ENCODE data around the gene PRDM2. TPM values are rescaled to one million over a fixed set of nuclear protein-coding genes. Genes with fewer than 3 reads are reported as not detected.

The PRDM2 gene
- total RNA-seq, 2 donors from 2014 or later, result 41.7 to 46.3 TPM

DNA sequence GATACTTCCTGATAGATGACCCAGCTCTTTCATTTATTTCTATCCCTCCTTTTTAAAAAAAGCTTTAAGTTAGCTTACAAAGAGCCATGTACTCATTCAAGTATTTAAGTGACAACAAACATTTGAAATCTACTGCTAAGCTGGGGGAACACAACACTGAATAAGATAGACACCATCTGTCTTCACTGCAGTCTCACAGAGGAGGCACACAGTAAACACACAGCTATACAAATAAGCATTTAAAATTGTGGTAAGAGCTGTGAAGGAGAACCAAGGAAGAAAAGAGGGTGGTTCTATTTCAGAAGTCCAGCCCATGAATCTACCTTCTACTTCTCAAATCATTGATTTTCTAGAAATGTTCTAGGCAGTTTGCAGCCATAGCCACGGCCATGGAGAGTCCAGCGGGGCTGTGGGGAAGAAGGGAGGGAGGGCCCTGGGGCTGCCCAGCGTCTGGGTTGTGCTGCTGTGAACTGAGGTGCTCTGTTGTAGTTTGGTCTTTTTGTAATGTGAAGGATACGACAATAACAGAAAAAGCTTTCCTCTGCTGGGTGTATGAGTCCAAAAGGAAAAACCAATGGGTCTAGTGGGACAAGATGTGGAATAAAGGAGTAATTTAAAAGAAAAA is 28.2 kb downstream of the PRDM2 start:
- intact Hi-C loops (cut with DNase I), result no loop called here
- DNase-seq (ENCODE audit: low spot score), result no peak

GRCh38 chr1:13730291-13730690 is 30.3 kb downstream of the PRDM2 start:
- intact Hi-C loops (cut with DNase I), result no loop called here
- no peak for DNase-seq (ENCODE audit: low spot score)

- intact Hi-C loops (cut with DNase I), result no loop called here
Measured at GRCh38 chr1:13730751-13731482, 30.9 kb downstream of the PRDM2 start.

DNA sequence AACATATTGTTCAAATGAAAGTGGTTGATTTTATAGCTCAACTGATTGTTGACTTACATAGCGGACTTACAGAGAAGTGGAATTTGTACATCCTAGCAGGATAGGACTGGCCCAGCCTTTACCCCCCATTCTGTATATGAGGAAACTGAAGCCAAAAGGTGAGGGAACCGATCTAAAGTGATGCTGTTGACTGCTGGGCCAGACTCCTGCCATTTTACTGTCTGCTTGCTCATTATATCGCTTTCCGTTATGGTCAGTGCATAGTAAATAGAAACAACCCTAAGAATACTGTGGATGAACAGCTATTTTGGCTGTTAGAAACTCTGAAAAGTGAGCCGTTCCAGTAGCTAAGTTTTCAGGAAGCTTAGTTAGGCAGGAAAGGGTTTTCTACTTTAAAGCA is 31.9 kb downstream of the PRDM2 start:
- DNase-seq (ENCODE audit: low spot score), result no peak
- intact Hi-C loops (cut with DNase I), result no loop called here

More at GRCh38 chr1:13730751-13731482, 30.9 kb downstream of the PRDM2 start:
- DNase-seq (ENCODE audit: low spot score), result peak; percentile 81

- DNase-seq (ENCODE audit: low spot score), result no peak
- intact Hi-C loops (cut with DNase I), result no loop called here
Measured at GRCh38 chr1:13732971-13733667, 33.1 kb downstream of the PRDM2 start.

DNA sequence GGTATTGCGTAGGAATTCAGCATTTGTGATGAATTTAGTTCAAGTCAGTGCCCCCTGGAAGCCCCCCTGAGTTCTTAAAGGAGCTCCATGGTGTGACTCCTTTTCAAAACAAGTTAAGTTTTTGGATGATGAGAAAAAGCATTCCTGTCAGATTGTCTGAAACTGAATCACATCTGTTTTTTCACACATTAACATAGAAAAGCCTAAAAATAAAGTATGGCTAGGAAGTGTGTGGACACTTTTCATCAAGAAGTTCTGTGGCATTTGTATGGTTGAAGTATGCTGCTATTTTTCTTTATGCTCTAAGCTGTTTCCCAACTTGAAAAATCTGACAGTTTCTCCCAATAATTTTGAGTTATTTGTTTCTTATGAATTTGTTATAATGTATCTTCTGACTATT is 33.7 kb downstream of the PRDM2 start:
- intact Hi-C loops (cut with DNase I), result no loop called here
- DNase-seq (ENCODE audit: low spot score), result no peak

DNA sequence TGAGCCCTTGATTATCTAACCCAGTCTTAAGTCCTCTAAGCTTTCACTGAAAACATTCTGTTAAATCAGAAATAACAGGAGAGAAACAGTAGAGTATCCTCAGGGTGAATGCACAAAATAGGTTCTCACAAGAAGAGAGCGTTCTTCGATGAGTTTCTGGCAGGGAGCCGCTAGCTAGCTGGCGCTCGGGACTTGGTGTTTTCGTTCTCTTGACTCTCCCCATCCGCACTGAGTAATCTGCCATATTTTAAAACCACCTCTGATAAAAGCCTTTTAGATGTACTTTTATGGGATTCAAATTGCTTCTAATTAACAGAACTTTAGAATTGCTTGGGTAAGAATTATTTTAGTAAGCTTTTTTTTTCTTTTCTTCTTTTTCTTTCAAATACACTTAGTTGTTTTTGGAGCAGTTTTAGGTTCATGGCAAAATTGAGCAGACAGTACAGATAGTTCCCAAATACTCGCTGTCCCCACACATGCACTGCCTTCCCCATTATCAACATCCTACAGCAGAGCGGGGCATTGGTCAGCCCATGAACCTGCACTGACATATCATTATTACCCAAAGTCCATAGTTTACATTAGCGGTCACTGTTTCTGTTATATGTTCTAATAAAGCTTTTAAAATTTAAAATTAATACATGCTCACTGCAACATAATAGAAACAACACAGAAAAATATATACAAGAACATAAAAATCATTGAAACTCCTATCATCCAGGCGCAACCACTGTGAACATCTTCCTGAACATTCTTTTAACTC is 35.4 kb downstream of the PRDM2 start:
- DNase-seq (ENCODE audit: low spot score), result no peak
- intact Hi-C loops (cut with DNase I), result no loop called here

DNA sequence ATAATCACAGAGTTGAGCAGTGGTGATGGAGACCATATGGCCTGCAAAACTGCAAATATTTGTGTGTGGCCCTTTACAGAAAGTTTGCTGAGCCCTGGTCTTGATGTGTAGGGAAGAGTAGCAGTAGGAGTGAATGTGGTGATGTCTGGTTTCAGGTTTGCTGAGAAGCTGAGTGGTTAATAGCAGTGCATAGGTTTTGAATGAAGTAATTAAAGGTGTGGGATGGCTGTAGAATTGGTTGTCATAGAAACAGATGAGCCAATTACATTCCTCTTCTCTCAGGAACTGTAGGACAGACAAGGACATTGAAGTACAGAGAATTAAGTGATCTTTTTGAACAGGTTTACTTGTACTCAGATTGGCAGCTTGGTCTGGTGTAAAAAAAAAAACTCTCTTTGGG is 37.4 kb downstream of the PRDM2 start:
- DNase-seq (ENCODE audit: low spot score), result no peak
- intact Hi-C loops (cut with DNase I), result no loop called here

DNA sequence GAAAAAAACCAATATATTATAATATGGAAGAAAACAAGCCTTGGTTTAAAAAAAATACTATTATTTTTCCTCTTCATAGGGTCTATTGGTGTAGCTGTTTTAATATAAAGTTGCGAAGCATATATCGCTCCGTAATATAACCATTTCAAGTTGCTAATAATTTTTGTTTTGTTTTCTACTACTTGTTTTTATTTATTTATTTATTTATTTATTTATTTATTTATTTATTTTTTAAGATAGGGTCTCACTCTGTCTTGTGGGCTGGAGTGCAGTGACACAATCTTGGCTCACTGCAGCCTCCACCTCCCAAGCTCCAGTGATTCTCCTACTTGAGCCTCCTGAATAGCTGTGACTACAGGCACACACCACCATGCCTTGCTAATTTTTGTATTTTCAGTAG is 46.4 kb downstream of the PRDM2 start:
- intact Hi-C loops (cut with DNase I), result loop anchor here in 1 of 2 donors (2.0 kb wide), 1 partner anchor 46 kb away; the partner anchor contains the start of gene PRDM2
- DNase-seq (ENCODE audit: low spot score), result no peak

GRCh38 chr1:13748610-13749505 is 48.9 kb downstream of the PRDM2 start:
- peak; percentile 99 for DNase-seq (ENCODE audit: low spot score)
- intact Hi-C loops (cut with DNase I), result no loop called here

DNA sequence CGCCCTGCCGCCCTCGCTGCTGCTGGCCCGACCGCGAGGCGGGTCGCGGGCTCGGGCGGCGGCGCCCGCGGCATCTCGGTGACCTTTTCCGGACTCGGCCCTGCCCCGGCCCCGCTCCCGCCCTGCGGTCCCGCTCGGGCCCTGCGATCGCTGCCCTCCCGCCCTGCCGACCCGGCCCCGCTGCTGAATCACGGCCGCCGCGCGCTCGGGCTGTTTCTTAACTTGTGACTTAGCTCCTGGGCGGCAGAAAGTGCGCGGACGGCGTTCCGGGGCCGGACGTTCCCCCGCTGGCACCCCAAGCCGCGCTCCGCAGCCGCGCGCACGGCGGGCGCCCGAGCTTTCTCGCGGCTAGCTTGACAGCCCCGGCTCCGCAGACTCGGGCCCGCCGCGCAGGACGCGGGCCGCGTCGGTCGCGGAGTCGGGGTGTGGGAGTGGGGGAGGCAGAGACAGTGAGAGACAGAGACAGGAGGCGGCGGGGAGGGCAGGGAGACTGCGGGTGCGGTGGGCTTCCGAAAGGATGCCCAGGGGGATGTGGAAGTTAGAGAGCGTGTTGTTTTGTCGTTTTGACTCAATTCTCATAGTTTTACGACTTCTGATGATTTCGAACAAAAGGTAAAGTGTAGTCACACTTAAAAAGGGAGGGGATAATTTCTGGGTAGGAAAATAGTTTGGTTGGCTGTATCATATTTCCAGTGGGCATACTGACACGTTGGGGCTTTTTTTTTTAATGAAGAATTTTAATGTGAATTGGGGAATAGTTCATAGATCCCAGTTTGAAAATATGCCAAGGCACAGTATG is 49.8 kb downstream of the PRDM2 start:
- intact Hi-C loops (cut with DNase I), result loop anchor here in 1 of 2 donors (10.0 kb wide), 1 partner anchor 55 kb away; no protein-coding TSS in a partner anchor
- peak; percentile 93 for DNase-seq (ENCODE audit: low spot score)

GRCh38 chr1:13751458-13751871 is 51.5 kb downstream of the PRDM2 start:
- DNase-seq (ENCODE audit: low spot score), result no peak
- intact Hi-C loops (cut with DNase I), result loop anchor here in 1 of 2 donors (10.0 kb wide), 1 partner anchor 53 kb away; no protein-coding TSS in a partner anchor

DNA sequence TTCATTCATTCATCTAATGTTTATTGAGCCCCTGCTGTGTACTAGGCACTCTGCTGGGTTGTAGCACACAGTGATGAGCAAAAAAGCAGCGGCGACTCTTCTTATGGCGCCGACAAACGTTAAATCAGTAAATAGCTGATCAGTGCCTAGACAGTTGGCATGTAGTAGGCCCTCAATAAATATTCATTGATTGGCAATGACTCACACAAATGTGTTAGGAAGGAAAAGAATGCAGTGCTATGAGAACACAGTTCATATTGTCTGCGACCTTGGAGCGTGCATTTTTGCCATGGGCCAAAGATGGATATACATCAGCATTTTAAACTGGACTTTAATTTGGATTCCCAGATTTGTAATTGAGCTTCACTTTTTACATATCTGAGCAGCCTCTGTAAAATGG is 52.0 kb downstream of the PRDM2 start:
- DNase-seq (ENCODE audit: low spot score), result no peak
- intact Hi-C loops (cut with DNase I), result loop anchor here in 1 of 2 donors (10.0 kb wide), 1 partner anchor 53 kb away; no protein-coding TSS in a partner anchor

GRCh38 chr1:13752852-13753251 is 52.9 kb downstream of the PRDM2 start:
- no peak for DNase-seq (ENCODE audit: low spot score)
- intact Hi-C loops (cut with DNase I), result loop anchor here in 1 of 2 donors (10.0 kb wide), 1 partner anchor 52 kb away; no protein-coding TSS in a partner anchor

GRCh38 chr1:13753636-13754402 is 53.8 kb downstream of the PRDM2 start:
- intact Hi-C loops (cut with DNase I), result loop anchor here in 1 of 2 donors (10.0 kb wide), 1 partner anchor 51 kb away; no protein-coding TSS in a partner anchor
- DNase-seq (ENCODE audit: low spot score), result no peak

- no peak for DNase-seq (ENCODE audit: low spot score)
- intact Hi-C loops (cut with DNase I), result loop anchor here in 1 of 2 donors (10.0 kb wide), 1 partner anchor 50 kb away; no protein-coding TSS in a partner anchor
Measured at GRCh38 chr1:13754510-13755103, 54.6 kb downstream of the PRDM2 start.
